ENCODE results near the gene IMMP2L. TPM values are rescaled to one million over a fixed set of nuclear protein-coding genes. Genes with fewer than 3 reads are reported as not detected.

The IMMP2L gene
- total RNA-seq, 4 donors from 2014 or later, result 12.4 to 31.7 (median 22.8) TPM

- no peak for ATAC-seq (ENCODE audit: low FRiP score)
- DNase-seq (ENCODE audit: low spot score), result no peak
- no peak for TF ChIP-seq CTCF (IDR thresholded peaks at IDR 0.05)
Observed at GRCh38 chr7:111005445-111005844, 556.8 kb downstream of the IMMP2L start.

- TF ChIP-seq CTCF (IDR thresholded peaks at IDR 0.05), result no peak
- DNase-seq (ENCODE audit: low spot score) (no peak), ATAC-seq (ENCODE audit: low FRiP score) (no peak)
Observed at GRCh38 chr7:111004310-111004901, 557.9 kb downstream of the IMMP2L start.

- DNase-seq (ENCODE audit: low spot score), result no peak
- ATAC-seq (ENCODE audit: low FRiP score), result no peak
- TF ChIP-seq CTCF (IDR thresholded peaks at IDR 0.05), result no peak
Observed at GRCh38 chr7:111003883-111004282, 558.4 kb downstream of the IMMP2L start.

GRCh38 chr7:110994028-110994967 lies 568.0 kb downstream of the IMMP2L start:
- no peak for TF ChIP-seq CTCF (IDR thresholded peaks at IDR 0.05)
- no peak for DNase-seq (ENCODE audit: low spot score)
- ATAC-seq (ENCODE audit: low FRiP score), result no peak

- no peak for ATAC-seq (ENCODE audit: low FRiP score)
- no peak for DNase-seq (ENCODE audit: low spot score)
- TF ChIP-seq CTCF (IDR thresholded peaks at IDR 0.05), result no peak
Observed at GRCh38 chr7:110988890-110989501, 573.3 kb downstream of the IMMP2L start.

GRCh38 chr7:110988348-110988747 lies 573.9 kb downstream of the IMMP2L start:
- no peak for TF ChIP-seq CTCF (IDR thresholded peaks at IDR 0.05)
- ATAC-seq (ENCODE audit: low FRiP score) (no peak), DNase-seq (ENCODE audit: low spot score) (no peak)
